Thyroid gland (tissue), 4 donors: Measurements from ENCODE around the gene ALOX12. TPM values are rescaled to one million over a fixed set of nuclear protein-coding genes. Genes with fewer than 3 reads are reported as not detected.

ENCODE experiments used
- DNase-seq, 2 donors: peaks; one replicate each; pipeline ENCODE4 v3.0.0-alpha.2; 2019
- H3K27ac ChIP-seq, 3 donors: fragments of 200-600 bp; sonication (generic); 1 replicate in 2 of 3; 2 replicates in 1 of 3; pipeline ENCODE4 v1.5.1; 2016 to 2019; ENCODE audit warnings: mild to moderate bottlenecking in 1 of 3, moderate library complexity in 1 of 3
- H3K27me3 ChIP-seq: fragments of 200-600 bp; sonication (generic); one replicate; pipeline ENCODE4 v1.5.1; 2019
- H3K36me3 ChIP-seq, 2 donors: fragments of 200-600 bp; sonication (generic); one replicate each; pipeline ENCODE4 v1.5.1; 2016 to 2019
- H3K4me1 ChIP-seq, 2 donors: fragments of 200-600 bp; sonication (generic); one replicate each; pipeline ENCODE4 v1.5.1; 2017 to 2019
- H3K4me3 ChIP-seq, 3 donors: fragments of 200-600 bp; sonication (generic); replicated peaks in 1 of 3; 1 replicate in 2 of 3; 2 replicates in 1 of 3; pipeline ENCODE4 v1.5.1; 2016; ENCODE audit warnings: mild to moderate bottlenecking in 1 of 3
- H3K9me3 ChIP-seq: fragments of 200-600 bp; sonication (generic); one replicate; pipeline ENCODE4 v1.5.1; 2017
- CTCF ChIP-seq, 6 experiments: fragments of 200-600 bp in 3 of 6; fragments of 450-650 bp in 3 of 6; sonication (generic) in 3 of 6; IDR thresholded peaks; one replicate each; pipeline ENCODE4 v1.5.1; 2016 to 2019; ENCODE audit warnings: antibody characterized with exemption in 6 of 6, mild to moderate bottlenecking in 2 of 6, inconsistent platforms in 1 of 6, moderate library complexity in 1 of 6
- POLR2A ChIP-seq, 2 donors: fragments of 450-650 bp; IDR thresholded peaks; one replicate each; pipeline ENCODE4 v1.6.1; 2017; ENCODE audit warnings: antibody characterized with exemption in 2 of 2, mild to moderate bottlenecking in 2 of 2, moderate library complexity in 1 of 2
- WGBS, 2 donors: methylation state at CpG; one replicate each; pipeline ENCODE4 v1.1.5; 2017; 5-methylcytosine and 5-hydroxymethylcytosine counted together
- intact Hi-C: fragments of 100-400 bp; cut with DNase I; formaldehyde crosslinking; loops from one replicate; pipeline ENCODE4 v1.15.1; 2023
- total RNA-seq, 4 donors: library from RNA; depleted of rRNA; stranded (reverse); fragments of >200 nt; gene quantifications; one replicate each; pipeline ENCODE4 v1.2.3, GENCODE V29; 2016

ALOX12 gene
- total RNA-seq, 4 donors from 2014 or later, result not detected

DNA sequence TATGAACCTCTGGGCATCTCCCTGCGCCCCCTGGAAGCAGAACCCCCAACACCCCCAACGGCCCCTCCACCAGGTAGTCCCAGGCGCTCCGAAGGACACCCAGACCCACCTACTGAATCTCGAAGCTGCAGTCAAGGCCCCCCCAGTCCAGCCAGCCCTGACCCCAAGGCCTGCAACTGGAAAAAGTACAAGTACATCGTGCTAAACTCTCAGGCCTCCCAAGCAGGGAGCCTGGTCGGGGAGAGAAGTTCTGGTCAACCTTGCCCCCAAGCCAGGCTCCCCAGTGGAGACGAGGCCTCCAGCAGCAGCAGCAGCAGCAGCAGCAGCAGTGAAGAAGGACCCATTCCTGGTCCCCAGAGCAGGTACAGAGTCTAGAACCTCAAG lies 28.5 kb downstream of the ALOX12 start:
- intact Hi-C loops, result no loop called here
- Histone ChIP-seq H3K27ac (peak overlapping the region in 2 of 3 donors; percentile 4 to 50), H3K27me3 (no peaks in the 10 kb centered on the region), H3K4me1 (peaks cover 17 to 61% of the 10 kb centered on the region in 2 donors), H3K4me3 (no peak overlapping the region), H3K9me3 (no peaks in the 10 kb centered on the region), H3K36me3 (no peaks in the 10 kb centered on the region)
- TF ChIP-seq POLR2A (IDR thresholded peaks at IDR 0.05) (no peak), CTCF (IDR thresholded peaks at IDR 0.05) (no peak)
- no peak for DNase-seq
- 10 to 70% methylated on average over 2 to 7 of the region's 8 CpGs for WGBS, 2 donors

DNA sequence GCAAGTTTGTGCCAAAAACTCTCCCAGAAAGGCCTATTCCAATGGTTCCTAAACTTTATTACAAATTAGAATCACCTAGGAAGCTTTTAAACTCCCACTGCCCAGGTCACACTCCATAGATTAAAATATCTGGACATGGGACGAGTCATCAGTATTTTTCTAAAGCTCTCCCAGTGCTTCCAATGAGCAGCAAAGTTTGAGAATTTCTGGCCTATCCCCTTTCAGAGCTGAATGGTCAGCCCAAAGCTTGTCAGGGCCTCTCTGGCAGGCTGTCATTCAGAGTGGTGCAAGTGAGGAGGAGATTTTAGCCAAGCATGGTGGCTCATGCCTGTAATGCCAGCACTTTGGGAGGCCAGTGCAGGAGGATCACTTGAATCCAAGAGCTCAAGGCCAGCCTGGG lies 29.4 kb downstream of the ALOX12 start:
- Histone ChIP-seq H3K27me3 (no peaks in the 10 kb centered on the region), H3K4me3 (no peak overlapping the region), H3K9me3 (no peaks in the 10 kb centered on the region), H3K36me3 (no peaks in the 10 kb centered on the region), H3K4me1 (peaks cover 17 to 57% of the 10 kb centered on the region in 2 donors), H3K27ac (peak overlapping the region in 2 of 3 donors; percentile 4 to 50)
- 58 to 92% methylated on average over 1 of the region's 1 CpG for WGBS, 2 donors
- intact Hi-C loops, result no loop called here
- TF ChIP-seq POLR2A (IDR thresholded peaks at IDR 0.05) (no peak), CTCF (IDR thresholded peaks at IDR 0.05) (no peak)
- no peak for DNase-seq

DNA sequence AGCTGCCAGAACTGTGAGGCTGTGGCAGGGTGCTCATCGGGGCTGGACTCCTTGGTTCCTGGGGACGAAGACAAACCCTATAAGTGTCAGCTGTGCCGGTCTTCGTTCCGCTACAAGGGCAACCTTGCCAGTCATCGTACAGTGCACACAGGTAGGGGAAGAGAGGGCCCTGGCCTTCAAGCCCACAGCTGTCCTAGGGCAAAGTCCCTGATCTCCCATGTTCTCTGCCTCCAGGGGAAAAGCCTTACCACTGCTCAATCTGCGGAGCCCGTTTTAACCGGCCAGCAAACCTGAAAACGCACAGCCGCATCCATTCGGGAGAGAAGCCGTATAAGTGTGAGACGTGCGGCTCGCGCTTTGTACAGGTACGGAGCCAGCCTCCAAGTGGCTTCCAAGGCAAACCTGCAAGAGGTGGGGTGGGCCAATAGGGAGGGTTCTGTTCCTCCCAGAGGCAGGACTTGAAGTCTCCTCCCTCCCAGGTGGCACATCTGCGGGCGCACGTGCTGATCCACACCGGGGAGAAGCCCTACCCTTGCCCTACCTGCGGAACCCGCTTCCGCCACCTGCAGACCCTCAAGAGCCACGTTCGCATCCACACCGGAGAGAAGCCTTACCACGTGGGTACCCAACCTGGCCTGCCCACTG lies 30.7 kb downstream of the ALOX12 start:
- intact Hi-C loops, result no loop called here
- TF ChIP-seq CTCF (IDR thresholded peaks at IDR 0.05) (no peak), POLR2A (IDR thresholded peaks at IDR 0.05) (no peak)
- DNase-seq, result no peak
- peaks cover 17 to 43% of the 10 kb centered on the region in 2 donors for H3K4me1 ChIP-seq
- H3K9me3 ChIP-seq, result no peaks in the 10 kb centered on the region
- H3K4me3 ChIP-seq, result no peak overlapping the region
- H3K36me3 ChIP-seq, result no peaks in the 10 kb centered on the region
- H3K27ac ChIP-seq, result peak overlapping the region in 1 of 3 donors; percentile 13
- 81 to 88% methylated on average over 18 to 26 of the region's 29 CpGs for WGBS, 2 donors
- no peaks in the 10 kb centered on the region for H3K27me3 ChIP-seq

- no peak overlapping the region for H3K4me3 ChIP-seq
- H3K4me1 ChIP-seq, result peaks cover 11 to 36% of the 10 kb centered on the region in 2 donors
- intact Hi-C loops, result no loop called here
- TF ChIP-seq POLR2A (IDR thresholded peaks at IDR 0.05), result no peak
- H3K27ac ChIP-seq, result peak overlapping the region in 2 of 3 donors; percentile 3 to 13
- WGBS, 2 donors, result 65 to 81% methylated on average over 9 to 13 of the region's 13 CpGs
- no peak for DNase-seq
- H3K9me3 ChIP-seq, result no peaks in the 10 kb centered on the region
- H3K36me3 ChIP-seq, result no peaks in the 10 kb centered on the region
- no peaks in the 10 kb centered on the region for H3K27me3 ChIP-seq
Observed at GRCh38 chr17:7027335-7027734, 31.5 kb downstream of the ALOX12 start.

DNA sequence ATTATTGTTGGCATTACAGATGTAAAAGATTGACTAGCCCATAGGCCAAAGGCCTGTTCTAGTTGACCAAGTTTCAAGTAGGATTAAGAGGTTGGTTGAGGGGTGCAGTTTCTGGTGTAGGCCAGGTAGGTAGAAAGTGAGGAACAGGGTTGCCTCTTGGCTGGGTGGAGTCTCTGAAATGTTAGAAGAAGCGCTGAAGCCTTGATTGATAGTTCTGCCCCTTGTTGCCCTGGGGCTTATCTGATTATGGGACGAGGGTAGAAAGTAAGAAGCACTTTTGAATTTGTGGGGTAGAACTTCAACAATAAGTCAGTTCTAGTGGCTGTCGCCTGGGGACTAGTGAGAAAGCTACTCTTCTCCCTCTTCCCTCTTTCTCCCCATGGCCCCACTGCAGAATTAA lies 33.2 kb downstream of the ALOX12 start:
- intact Hi-C loops, result no loop called here
- WGBS, 2 donors, result 74 to 79% methylated on average over 3 of the region's 3 CpGs
- DNase-seq, result no peak
- no peak overlapping the region for H3K4me3 ChIP-seq
- peak overlapping the region; percentile 27 to 61 (median 30) for H3K27ac ChIP-seq
- no peaks in the 10 kb centered on the region for H3K36me3 ChIP-seq
- no peaks in the 10 kb centered on the region for H3K9me3 ChIP-seq
- TF ChIP-seq POLR2A (IDR thresholded peaks at IDR 0.05) (no peak), CTCF (IDR thresholded peaks at IDR 0.05) (no peak)
- H3K4me1 ChIP-seq, result peaks cover 4 to 26% of the 10 kb centered on the region in 2 donors
- no peaks in the 10 kb centered on the region for H3K27me3 ChIP-seq
